NAMALWA (cell line): ENCODE data around the gene SLC4A8.
"Not testable (repeated sequence)": the region's sequence is repeated elsewhere in the genome, so short reads cannot be mapped to it uniquely, and the experiment has no call there.

Experiments used
- DNase-seq: peaks from one replicate; pipeline ENCODE4 v3.0.0-alpha.2; 2015; ENCODE audit warnings: low spot score

The SLC4A8 gene

DNA sequence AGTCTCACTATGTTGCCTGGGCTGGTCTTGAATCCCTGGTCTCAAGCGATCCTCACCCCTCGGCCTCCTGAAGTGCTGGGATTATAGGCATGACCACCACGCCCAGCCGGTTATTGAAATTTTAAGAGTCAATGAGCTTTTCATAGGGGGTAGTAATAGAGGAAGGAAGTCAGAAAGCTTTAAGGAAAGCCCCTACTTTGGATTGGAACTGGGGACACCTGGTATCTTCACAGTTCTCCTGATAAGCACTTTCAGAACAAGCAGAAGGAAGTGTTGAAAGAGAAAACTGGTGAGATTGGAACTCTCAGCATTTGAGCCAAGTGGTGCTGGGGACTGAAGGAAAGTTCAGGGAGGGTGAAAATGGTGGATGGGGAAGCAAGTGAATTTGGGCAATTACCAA, 5.1 kb downstream of the SLC4A8 start:
- no peak for DNase-seq

- DNase-seq, result no peak
Observed at GRCh38 chr12:51430196-51430895, 5.7 kb downstream of the SLC4A8 start.

GRCh38 chr12:51432921-51433320, 8.3 kb downstream of the SLC4A8 start:
- no peak for DNase-seq

DNA sequence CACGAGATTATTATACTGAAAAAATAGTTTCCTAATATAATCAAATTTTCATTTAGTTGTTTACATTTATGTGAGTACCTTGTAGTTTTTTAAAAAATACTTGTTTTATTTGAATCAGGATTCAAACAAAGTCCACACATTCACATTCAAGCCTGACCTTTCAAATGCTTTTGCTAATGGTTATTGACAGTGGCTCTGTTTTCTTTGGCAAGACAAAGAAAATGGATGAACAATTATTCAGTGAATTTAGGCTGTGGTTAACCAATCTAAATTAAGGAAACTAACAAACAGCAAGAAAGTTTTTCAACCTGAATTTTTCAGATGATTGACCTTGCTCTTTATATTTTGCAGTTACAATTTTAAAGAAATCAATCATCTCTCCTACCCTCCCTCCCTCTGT, 9.7 kb downstream of the SLC4A8 start:
- DNase-seq, result no peak

GRCh38 chr12:51437431-51437830, 12.8 kb downstream of the SLC4A8 start:
- DNase-seq, result no peak

GRCh38 chr12:51439330-51439729, 14.7 kb downstream of the SLC4A8 start:
- no peak for DNase-seq

DNA sequence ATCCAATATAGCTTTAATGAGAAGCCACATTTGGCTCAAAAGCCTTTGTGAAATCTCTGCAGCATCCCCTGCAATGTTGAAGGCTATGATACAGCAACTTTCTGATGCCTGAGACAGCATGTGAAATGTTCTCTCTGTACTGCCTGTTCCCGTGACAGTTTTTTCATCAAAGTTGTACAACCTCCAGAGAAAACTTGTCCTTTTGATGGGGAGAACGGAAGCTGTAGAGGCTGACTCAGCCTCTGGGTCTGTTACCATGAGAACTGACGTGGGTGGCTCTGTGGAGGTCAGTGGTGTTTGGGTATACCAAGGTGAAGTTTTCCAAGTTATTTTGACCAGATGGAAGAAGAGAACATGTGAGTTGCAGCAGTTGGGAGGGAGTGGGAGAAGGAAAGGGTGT, 17.0 kb downstream of the SLC4A8 start:
- no peak for DNase-seq

DNA sequence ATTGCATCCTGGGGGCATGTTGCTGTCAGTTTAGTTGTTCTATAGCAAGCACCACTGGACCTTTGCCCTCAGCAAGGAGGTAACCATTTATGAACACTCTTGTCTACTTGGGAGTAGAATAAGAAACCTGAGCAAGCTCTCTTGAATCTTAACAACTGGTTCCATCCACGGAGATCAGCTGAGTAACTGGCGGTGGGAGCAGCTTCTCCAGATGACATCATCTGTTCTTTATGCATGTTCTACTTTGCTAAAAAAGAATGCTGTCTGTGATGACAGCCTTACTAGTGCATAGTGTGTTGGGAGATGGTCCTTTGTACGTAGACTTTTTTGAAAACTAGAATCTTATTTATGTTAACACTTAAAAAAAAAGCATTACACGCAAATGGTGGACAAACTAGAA, 17.7 kb downstream of the SLC4A8 start:
- DNase-seq, result no peak

DNA sequence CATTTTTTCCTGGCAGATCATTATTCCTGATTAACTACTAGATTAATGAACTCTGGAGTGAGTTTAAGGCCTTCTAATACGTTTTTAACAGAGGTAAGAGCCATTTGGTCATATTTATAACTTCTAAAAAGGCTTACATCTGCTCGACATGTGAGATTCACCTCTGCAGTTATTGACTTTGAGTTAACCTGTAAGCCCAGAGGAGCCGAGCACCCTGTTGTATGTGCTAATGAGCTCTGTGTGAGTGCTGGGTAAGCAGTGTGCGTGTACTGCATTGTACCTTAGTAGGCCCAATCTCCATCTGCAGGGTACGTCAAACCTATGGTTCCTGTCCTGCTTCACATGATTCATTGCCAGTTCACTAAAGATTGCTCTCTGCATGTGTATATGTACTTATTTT, 18.9 kb downstream of the SLC4A8 start:
- no peak for DNase-seq

- DNase-seq, result no peak
Observed at GRCh38 chr12:51448618-51449256, 24.1 kb downstream of the SLC4A8 start.

- no peak for DNase-seq
Observed at GRCh38 chr12:51449580-51450246, 25.1 kb downstream of the SLC4A8 start.

DNA sequence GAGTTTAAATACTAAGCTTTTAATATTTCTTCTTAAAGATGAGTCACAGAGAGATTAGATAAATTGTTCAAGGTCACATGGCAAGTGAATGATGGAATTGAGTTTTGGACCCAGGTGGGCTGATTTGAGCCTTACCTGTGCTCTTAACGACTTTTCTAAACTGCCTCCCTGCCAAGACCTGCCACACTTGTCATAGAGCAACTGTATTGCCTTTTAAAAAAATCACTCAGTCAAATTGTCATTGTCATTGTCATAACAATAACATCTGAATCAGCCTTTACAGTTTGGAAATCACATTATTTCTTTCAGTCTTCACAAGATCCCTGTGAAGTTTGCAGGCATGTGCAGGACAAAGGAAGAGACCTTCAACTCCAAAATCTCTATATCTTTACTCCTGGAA, 25.7 kb downstream of the SLC4A8 start:
- no peak for DNase-seq

- DNase-seq, result no peak
Observed at GRCh38 chr12:51450806-51451205, 26.2 kb downstream of the SLC4A8 start.

DNA sequence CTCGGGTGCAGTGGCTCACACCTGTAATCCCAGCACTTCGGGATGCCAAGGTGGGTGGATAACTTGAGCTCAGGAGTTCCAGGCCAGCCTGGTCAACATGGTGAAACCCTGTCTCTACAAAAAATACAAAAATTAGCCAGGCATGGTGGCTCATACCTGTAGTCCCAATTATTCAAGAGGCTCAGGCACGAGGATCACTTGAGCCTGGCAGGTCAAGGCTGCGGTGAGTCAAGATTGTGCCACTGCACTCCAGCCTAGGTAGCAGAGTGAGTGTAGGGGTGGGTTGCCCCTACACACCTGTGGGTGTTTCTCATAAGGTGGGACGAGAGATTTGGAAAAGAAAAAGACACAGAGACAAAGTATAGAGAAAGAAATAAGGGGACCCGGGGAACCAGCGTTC, 29.4 kb downstream of the SLC4A8 start:
- not testable (repeated sequence) for DNase-seq

DNA sequence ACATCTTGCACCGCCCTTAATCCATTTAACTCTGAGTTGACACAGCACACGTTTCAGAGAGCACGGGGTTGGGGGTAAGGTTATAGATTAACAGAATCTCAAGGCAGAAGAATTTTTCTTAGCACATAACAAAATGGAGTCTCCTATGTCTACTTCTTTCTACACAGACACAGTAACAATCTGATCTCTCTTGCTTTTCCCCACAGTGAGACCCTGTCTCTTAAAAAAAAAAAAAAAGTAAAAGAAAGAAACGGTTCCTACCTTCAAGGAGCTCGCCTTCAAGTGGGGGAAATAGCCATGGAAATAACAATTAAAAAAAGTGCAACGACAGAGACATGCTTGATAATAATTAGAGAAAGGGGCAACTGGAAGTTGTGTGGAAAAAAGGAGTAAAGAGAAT, 30.4 kb downstream of the SLC4A8 start:
- DNase-seq, result not testable (repeated sequence)

DNA sequence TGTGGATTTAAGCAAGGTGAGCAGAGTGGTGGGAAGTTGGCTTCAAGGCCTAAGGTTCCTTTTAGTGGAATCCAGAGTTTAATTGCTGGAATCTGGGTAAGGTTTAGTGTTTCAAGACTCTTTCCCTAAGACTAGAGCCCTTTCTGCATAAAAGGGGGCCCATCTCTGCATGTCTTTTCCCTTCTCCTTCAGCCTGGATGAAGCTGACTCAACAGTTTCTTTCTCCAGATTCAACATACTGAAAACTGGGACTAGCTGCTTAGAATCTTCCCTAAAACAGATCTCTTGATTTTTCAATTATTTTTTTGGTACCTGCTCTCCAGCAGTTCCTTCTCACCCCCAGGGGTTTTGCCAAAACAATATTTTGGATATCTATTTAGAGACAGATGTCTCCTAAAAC, 34.0 kb downstream of the SLC4A8 start:
- DNase-seq, result no peak

GRCh38 chr12:51460519-51460918, 35.9 kb downstream of the SLC4A8 start:
- no peak for DNase-seq

DNA sequence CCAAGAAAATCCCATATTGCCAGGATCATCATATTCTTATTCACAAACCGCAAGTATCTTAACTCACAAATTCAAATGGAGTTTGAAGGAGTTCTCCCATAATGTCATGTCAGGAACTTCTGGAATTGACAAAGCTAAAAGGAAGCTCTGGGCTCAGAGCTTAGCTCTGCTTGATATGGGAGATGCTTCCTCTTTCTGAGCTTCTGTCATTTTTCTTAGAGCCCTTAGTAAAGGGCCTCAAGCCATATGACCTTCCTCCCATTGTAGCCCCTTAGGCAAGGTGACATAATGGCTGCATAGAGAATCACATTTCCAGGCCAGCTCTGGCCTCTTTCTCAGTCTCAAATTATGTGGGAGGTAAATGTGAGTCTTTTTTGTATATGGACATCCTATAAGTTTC, 40.9 kb downstream of the SLC4A8 start:
- no peak for DNase-seq

DNA sequence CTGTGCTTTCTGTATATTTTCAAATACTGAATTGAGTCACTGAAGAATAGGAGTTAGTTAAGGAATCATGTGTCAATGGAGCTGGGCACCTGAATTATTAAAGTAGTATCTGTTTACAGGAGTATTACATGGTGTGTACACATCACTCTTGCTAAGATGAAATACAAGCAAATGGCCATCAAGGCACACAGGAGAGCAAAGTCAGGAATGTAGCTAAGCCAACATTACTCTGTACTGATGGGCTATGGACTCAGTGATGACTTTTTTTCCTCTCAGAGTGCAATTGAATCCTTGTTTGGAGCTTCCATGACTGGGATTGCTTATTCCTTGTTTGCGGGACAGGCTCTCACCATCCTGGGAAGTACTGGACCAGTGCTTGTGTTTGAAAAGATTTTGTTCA, 45.5 kb downstream of the SLC4A8 start:
- no peak for DNase-seq

GRCh38 chr12:51471111-51471864, 46.7 kb downstream of the SLC4A8 start:
- DNase-seq, result no peak

GRCh38 chr12:51472984-51473383, 48.4 kb downstream of the SLC4A8 start:
- DNase-seq, result peak; percentile 5

GRCh38 chr12:51473947-51474346, 49.3 kb downstream of the SLC4A8 start:
- no peak for DNase-seq

DNA sequence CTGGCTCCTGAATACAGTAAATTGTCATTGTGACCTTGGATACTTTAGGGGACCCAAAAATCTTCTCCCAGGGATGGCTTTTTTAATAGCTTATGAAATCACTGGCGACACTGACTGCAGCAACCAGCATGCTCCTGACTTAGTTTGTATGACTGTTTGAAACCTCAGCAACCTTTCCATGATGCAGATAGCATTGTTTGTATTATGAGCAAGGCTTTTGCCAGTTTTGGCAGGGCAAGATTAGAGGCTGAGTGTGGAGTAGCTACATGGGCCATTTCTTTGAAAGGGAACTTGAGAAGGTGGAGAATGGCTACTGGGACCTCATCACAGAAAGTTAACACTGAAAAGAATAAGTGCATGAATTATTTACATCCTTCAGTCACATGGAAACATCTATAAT, 50.9 kb downstream of the SLC4A8 start:
- no peak for DNase-seq
